HepG2 (cell line): ENCODE results near the gene IL4I1.

Experiments used
- ETV6 ChIP-seq: sonication (generic); formaldehyde crosslinking; conservative IDR thresholded peaks from 2 replicates; pipeline ENCODE4 v1.4.0; 2020; ENCODE audit warnings: missing genetic modification reagents
- SP1 ChIP-seq, 2 experiments: fragments of 450-650 bp in 1 of 2; sonication (generic) in 1 of 2; formaldehyde crosslinking in 1 of 2; IDR thresholded peaks; 2 replicates each; pipeline versions ENCODE4 v1.4.0 to v1.6.1; 2016 to 2020; ENCODE audit warnings: missing genetic modification reagents in 1 of 2

- TF ChIP-seq ETV6 (no peak), SP1 (IDR thresholded peaks at IDR 0.05) (no peak), SP1 (CRISPR knock-in tag; IDR thresholded peaks at IDR 0.05) (no peak)
Observed at GRCh38 chr19:49926515-49926914, 29.8 kb upstream of the IL4I1 start.
